Mesodermal cell (in vitro differentiated cells): ENCODE measurements around the gene L3MBTL4.

Experiments
- H3K27ac ChIP-seq: 2 replicates; pipeline ENCODE4 v1.7.0; 2013; ENCODE audit warnings: mild to moderate bottlenecking, low read depth, low read length, moderate library complexity; ENCODE audit not compliant: severe bottlenecking
- H3K36me3 ChIP-seq: 2 replicates; pipeline ENCODE4 v1.7.1; 2013; ENCODE audit warnings: mild to moderate bottlenecking, low read length, moderate library complexity; ENCODE audit not compliant: control insufficient read depth, insufficient read depth
- H3K4me1 ChIP-seq: one replicate; pipeline ENCODE4 v1.7.1; 2013; ENCODE audit warnings: mild to moderate bottlenecking, low read length; ENCODE audit not compliant: insufficient read depth, control insufficient read depth, poor library complexity, severe bottlenecking
- H3K4me3 ChIP-seq: 2 replicates; pipeline ENCODE4 v1.7.0; 2013; ENCODE audit warnings: low read length, control low read depth, mild to moderate bottlenecking; ENCODE audit not compliant: insufficient read depth, poor library complexity, severe bottlenecking; ENCODE audit errors: extremely low read depth
- H3K9me3 ChIP-seq: 2 replicates; pipeline ENCODE4 v1.7.1; 2013; ENCODE audit warnings: mild to moderate bottlenecking, low read length, moderate library complexity; ENCODE audit not compliant: control insufficient read depth
- WGBS, 2 experiments: methylation state at CpG; one replicate each; pipeline ENCODE4 v1.1.5; 2013; ENCODE audit warnings: missing lambda C conversion rate in 2 of 2; ENCODE audit not compliant: insufficient coverage in 2 of 2; 5-methylcytosine and 5-hydroxymethylcytosine counted together

L3MBTL4 gene

GRCh38 chr18:6254456-6254855, 160.3 kb downstream of the L3MBTL4 start:
- Histone ChIP-seq H3K4me3 (no peak overlapping the region), H3K9me3 (no peaks in the 10 kb centered on the region), H3K27ac (no peak overlapping the region), H3K36me3 (no peaks in the 10 kb centered on the region), H3K4me1 (no peaks in the 10 kb centered on the region)

- Histone ChIP-seq H3K4me3 (no peak overlapping the region), H3K27ac (no peak overlapping the region), H3K36me3 (no peaks in the 10 kb centered on the region), H3K9me3 (no peaks in the 10 kb centered on the region), H3K4me1 (no peaks in the 10 kb centered on the region)
- WGBS, 2 experiments: 93 to 94% methylated on average over 3 of the region's 4 CpGs
These were observed 163.6 kb downstream of the L3MBTL4 start for GRCh38 chr18:6251084-6251483.

GRCh38 chr18:6249788-6250187, 164.9 kb downstream of the L3MBTL4 start:
- Histone ChIP-seq H3K9me3 (no peaks in the 10 kb centered on the region), H3K36me3 (no peaks in the 10 kb centered on the region), H3K4me3 (no peak overlapping the region), H3K27ac (no peak overlapping the region), H3K4me1 (no peaks in the 10 kb centered on the region)
- 80% methylated on average over 2 of the region's 4 CpGs; no CpG with 5 or more reads in 1 of the 2 experiments for WGBS, 2 experiments

DNA sequence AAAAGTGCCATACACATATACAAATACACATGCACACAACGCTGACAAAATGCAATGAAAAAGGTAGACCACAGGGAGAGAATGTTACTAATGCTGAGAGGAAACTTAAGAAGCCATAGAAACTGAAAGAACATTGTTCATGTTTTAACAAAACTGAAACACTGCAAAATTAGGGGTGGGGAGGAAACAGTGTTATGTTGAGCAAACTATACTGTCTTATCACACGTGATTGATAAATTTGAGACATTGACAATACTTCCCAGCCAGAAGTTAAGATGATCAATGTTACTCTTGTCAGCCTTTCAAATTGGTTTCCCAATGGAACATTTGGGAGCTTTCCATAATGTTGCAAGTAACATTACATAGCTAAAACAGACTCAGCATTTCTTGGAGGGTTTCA, 165.5 kb downstream of the L3MBTL4 start:
- Histone ChIP-seq H3K9me3 (no peaks in the 10 kb centered on the region), H3K27ac (no peak overlapping the region), H3K4me1 (no peaks in the 10 kb centered on the region), H3K36me3 (no peaks in the 10 kb centered on the region), H3K4me3 (no peak overlapping the region)
- WGBS, 2 experiments: no CpG with 5 or more reads among the region's 2 CpGs

GRCh38 chr18:6248017-6248416, 166.7 kb downstream of the L3MBTL4 start:
- Histone ChIP-seq H3K27ac (no peak overlapping the region), H3K4me1 (no peaks in the 10 kb centered on the region), H3K9me3 (no peaks in the 10 kb centered on the region), H3K4me3 (no peak overlapping the region), H3K36me3 (no peaks in the 10 kb centered on the region)
- 91 to 100% methylated on average over 1 of the region's 2 CpGs for WGBS, 2 experiments

- no peak overlapping the region for H3K27ac ChIP-seq
- no peak overlapping the region for H3K4me3 ChIP-seq
- H3K4me1 ChIP-seq: no peaks in the 10 kb centered on the region
- WGBS, 2 experiments: 94 to 95% methylated on average over 11 of the region's 11 CpGs
- H3K36me3 ChIP-seq: no peaks in the 10 kb centered on the region
- no peaks in the 10 kb centered on the region for H3K9me3 ChIP-seq
These were observed 172.7 kb downstream of the L3MBTL4 start for GRCh38 chr18:6242004-6242403.

GRCh38 chr18:6239716-6240115, 175.0 kb downstream of the L3MBTL4 start:
- Histone ChIP-seq H3K9me3 (no peaks in the 10 kb centered on the region), H3K27ac (no peak overlapping the region), H3K4me1 (no peaks in the 10 kb centered on the region), H3K4me3 (no peak overlapping the region), H3K36me3 (no peaks in the 10 kb centered on the region)
- WGBS, 2 experiments: 83 to 97% methylated on average over 4 to 5 of the region's 6 CpGs

DNA sequence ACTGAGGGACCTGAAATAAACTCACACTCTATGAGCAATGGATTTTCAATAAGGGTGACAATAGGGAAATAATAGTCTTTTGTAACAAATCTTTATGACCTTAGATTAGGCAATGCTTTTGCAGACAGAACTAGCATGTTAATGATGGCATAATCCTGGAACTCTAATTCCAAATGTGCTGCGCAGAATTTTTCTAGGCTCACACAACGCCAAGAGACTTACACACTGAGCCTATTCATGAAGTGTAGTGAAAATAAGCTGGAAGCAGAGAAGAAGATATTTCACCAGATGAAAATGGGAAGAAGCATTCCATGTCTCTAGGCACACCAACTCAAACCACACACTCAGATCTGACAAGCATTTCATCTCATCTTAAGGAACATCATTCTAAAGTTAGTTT, 178.5 kb downstream of the L3MBTL4 start:
- whole genome bisulfite sequencing, 2 experiments: 100% methylated on average over 2 of the region's 2 CpGs; no CpG with 5 or more reads in 1 of the 2 experiments
- no peaks in the 10 kb centered on the region for H3K4me1 ChIP-seq
- H3K27ac ChIP-seq: no peak overlapping the region
- no peaks in the 10 kb centered on the region for H3K36me3 ChIP-seq
- no peaks in the 10 kb centered on the region for H3K9me3 ChIP-seq
- no peak overlapping the region for H3K4me3 ChIP-seq

- H3K4me1 ChIP-seq: no peaks in the 10 kb centered on the region
- H3K4me3 ChIP-seq: no peak overlapping the region
- H3K36me3 ChIP-seq: no peaks in the 10 kb centered on the region
- H3K27ac ChIP-seq: no peak overlapping the region
- H3K9me3 ChIP-seq: no peaks in the 10 kb centered on the region
- 86 to 100% methylated on average over 2 to 4 of the region's 4 CpGs for WGBS, 2 experiments
These were observed 192.4 kb downstream of the L3MBTL4 start for GRCh38 chr18:6222271-6222670.

- no peaks in the 10 kb centered on the region for H3K4me1 ChIP-seq
- WGBS, 2 experiments: 50 to 80% methylated on average over 1 of the region's 2 CpGs
These were observed 193.1 kb downstream of the L3MBTL4 start for GRCh38 chr18:6221602-6222014.

DNA sequence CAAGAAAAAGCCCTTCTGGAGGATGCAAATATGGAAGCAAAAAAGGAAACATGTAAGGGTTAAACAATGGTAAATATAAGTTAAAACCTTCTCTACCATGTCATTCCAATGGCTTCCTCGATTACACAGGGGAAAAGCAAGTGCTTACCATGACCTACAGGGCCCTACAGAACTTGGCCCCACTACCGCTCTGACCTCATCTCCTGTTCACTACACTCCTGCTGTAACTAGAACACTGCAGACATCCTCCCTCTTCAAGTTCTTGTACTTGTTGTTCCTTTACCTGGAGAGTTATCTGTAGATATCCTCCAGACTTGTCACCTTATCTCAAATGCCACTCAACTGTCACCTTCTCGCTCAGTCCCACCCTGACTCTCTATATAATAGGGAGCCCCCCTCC, 194.6 kb downstream of the L3MBTL4 start:
- WGBS, 2 experiments: 74 to 80% methylated on average over 1 to 2 of the region's 3 CpGs
- H3K4me3 ChIP-seq: no peak overlapping the region
- H3K9me3 ChIP-seq: no peaks in the 10 kb centered on the region
- no peak overlapping the region for H3K27ac ChIP-seq
- H3K4me1 ChIP-seq: no peaks in the 10 kb centered on the region
- no peaks in the 10 kb centered on the region for H3K36me3 ChIP-seq

More at GRCh38 chr18:6221602-6222014, 193.1 kb downstream of the L3MBTL4 start:
- Histone ChIP-seq H3K27ac (no peak overlapping the region), H3K36me3 (no peaks in the 10 kb centered on the region), H3K4me3 (no peak overlapping the region), H3K9me3 (no peaks in the 10 kb centered on the region)
